ENCODE data around the gene IGFL4.

IGFL4 gene

GRCh38 chr19:46014534-46014933 is 26.3 kb downstream of the IGFL4 start:
- no peak overlapping the region for H3K4me3 ChIP-seq (ENCODE audit: low read depth, low read length)
- in situ Hi-C loops (cut with HindIII; ENCODE audit: low sequenced_read_pairs): no loop called here
- DNase-seq (ENCODE audit: low read depth): no peak
- no peak for TF ChIP-seq CTCF (IDR thresholded peaks at IDR 0.05; ENCODE audit: low read depth, low read length, missing control alignments)

GRCh38 chr19:46009530-46010510 is 31.0 kb downstream of the IGFL4 start:
- peak; percentile 41 for DNase-seq (ENCODE audit: low read depth)
- H3K4me3 ChIP-seq (ENCODE audit: low read depth, low read length): no peak overlapping the region
- TF ChIP-seq CTCF (IDR thresholded peaks at IDR 0.05; ENCODE audit: low read depth, low read length, missing control alignments): peak; percentile 83
- in situ Hi-C loops (cut with HindIII; ENCODE audit: low sequenced_read_pairs): loop anchor here (10.0 kb wide), 1 partner anchor 85 kb away; no protein-coding TSS in a partner anchor

- H3K4me3 ChIP-seq (ENCODE audit: low read depth, low read length): no peak overlapping the region
- TF ChIP-seq CTCF (IDR thresholded peaks at IDR 0.05; ENCODE audit: low read depth, low read length, missing control alignments): no peak
- no peak for DNase-seq (ENCODE audit: low read depth)
- in situ Hi-C loops (cut with HindIII; ENCODE audit: low sequenced_read_pairs): loop anchor here (10.0 kb wide), 1 partner anchor 82 kb away; no protein-coding TSS in a partner anchor
Observed at GRCh38 chr19:46006411-46006810, 34.4 kb downstream of the IGFL4 start.

- no peak overlapping the region for H3K4me3 ChIP-seq (ENCODE audit: low read depth, low read length)
- in situ Hi-C loops (cut with HindIII; ENCODE audit: low sequenced_read_pairs): loop anchor here (10.0 kb wide), 1 partner anchor 78 kb away; no protein-coding TSS in a partner anchor
- no peak for DNase-seq (ENCODE audit: low read depth)
- TF ChIP-seq CTCF (IDR thresholded peaks at IDR 0.05; ENCODE audit: low read depth, low read length, missing control alignments): no peak
Observed at GRCh38 chr19:46002678-46003275, 38.0 kb downstream of the IGFL4 start.

GRCh38 chr19:46000491-46001246 is 40.1 kb downstream of the IGFL4 start:
- in situ Hi-C loops (cut with HindIII; ENCODE audit: low sequenced_read_pairs): loop anchor here (10.0 kb wide), 1 partner anchor 76 kb away; no protein-coding TSS in a partner anchor
- peak overlapping the region; percentile 28 for H3K4me3 ChIP-seq (ENCODE audit: low read depth, low read length)
- DNase-seq (ENCODE audit: low read depth): no peak
- TF ChIP-seq CTCF (IDR thresholded peaks at IDR 0.05; ENCODE audit: low read depth, low read length, missing control alignments): no peak

- no peak for TF ChIP-seq CTCF (IDR thresholded peaks at IDR 0.05; ENCODE audit: low read depth, low read length, missing control alignments)
- in situ Hi-C loops (cut with HindIII; ENCODE audit: low sequenced_read_pairs): loop anchor here (10.0 kb wide), 1 partner anchor 75 kb away; no protein-coding TSS in a partner anchor
Observed at GRCh38 chr19:45999653-46000121, 41.1 kb downstream of the IGFL4 start.

More at GRCh38 chr19:45999653-46000121, 41.1 kb downstream of the IGFL4 start:
- no peak overlapping the region for H3K4me3 ChIP-seq (ENCODE audit: low read depth, low read length)
- DNase-seq (ENCODE audit: low read depth): no peak
